ENCODE results near the gene NR2C2. TPM values are rescaled to one million over a fixed set of nuclear protein-coding genes. Genes with fewer than 3 reads are reported as not detected.
A peak's percentile ranks its signal among the peaks of the same experiment; 100 is the strongest.

NR2C2 gene
- total RNA-seq, 1 donor from 2014 or later = 55.0 TPM

- Mint-ChIP-seq H3K9me3 (no peaks in the 10 kb centered on the region), H3K4me3 (no peak overlapping the region), H3K36me3 (ENCODE audit: low read depth) (peaks cover 87% of the 10 kb centered on the region), H3K27me3 (no peaks in the 10 kb centered on the region), H3K27ac (no peak overlapping the region), H3K4me1 (no peaks in the 10 kb centered on the region)
- DNase-seq = no peak
- ATAC-seq (ENCODE audit: low read depth) = no peak
- intact Hi-C loops (cut with micrococcal nuclease) = no loop called here
- POLR2A ChIA-PET = interaction anchor here (0.6 kb wide), 1 partner anchor 1857 kb away, joined by 3 read pairs; no protein-coding TSS in a partner anchor
- CTCF ChIA-PET = no interaction called here
- TF ChIP-seq CTCF (IDR thresholded peaks at IDR 0.05) = no peak
Observed at GRCh38 chr3:15032650-15033049, 85.3 kb downstream of the NR2C2 start.

- intact Hi-C loops (cut with micrococcal nuclease) = no loop called here
- Mint-ChIP-seq H3K27ac (no peak overlapping the region), H3K4me1 (no peaks in the 10 kb centered on the region), H3K4me3 (no peak overlapping the region), H3K9me3 (no peaks in the 10 kb centered on the region), H3K36me3 (ENCODE audit: low read depth) (peaks cover 87% of the 10 kb centered on the region), H3K27me3 (no peaks in the 10 kb centered on the region)
- ATAC-seq (ENCODE audit: low read depth) (no peak), DNase-seq (no peak)
- ChIA-PET CTCF (no interaction called here), POLR2A (interaction anchor here (0.6 kb wide), 1 partner anchor 93 kb away, joined by 7 read pairs; no protein-coding TSS in a partner anchor)
- TF ChIP-seq CTCF (IDR thresholded peaks at IDR 0.05) = no peak
Observed at GRCh38 chr3:15033103-15033502, 85.7 kb downstream of the NR2C2 start.

- H3K36me3 Mint-ChIP-seq (ENCODE audit: low read depth) = peaks cover 88% of the 10 kb centered on the region
- no peak for DNase-seq
- H3K4me1 Mint-ChIP-seq = no peaks in the 10 kb centered on the region
- H3K9me3 Mint-ChIP-seq = no peaks in the 10 kb centered on the region
- no peaks in the 10 kb centered on the region for H3K27me3 Mint-ChIP-seq
- intact Hi-C loops (cut with micrococcal nuclease) = no loop called here
- CTCF ChIA-PET = no interaction called here
- no peak overlapping the region for H3K4me3 Mint-ChIP-seq
- POLR2A ChIA-PET = interaction anchor here (1.4 kb wide), 1 partner anchor 27 kb away, joined by 3 read pairs; the partner anchor contains the start of gene MRPS25
- no peak for TF ChIP-seq CTCF (IDR thresholded peaks at IDR 0.05)
- ATAC-seq (ENCODE audit: low read depth) = no peak
- H3K27ac Mint-ChIP-seq = no peak overlapping the region
Observed at GRCh38 chr3:15038306-15038705, 90.9 kb downstream of the NR2C2 start.

GRCh38 chr3:15040844-15041243, 93.5 kb downstream of the NR2C2 start:
- ChIA-PET POLR2A (no interaction called here), CTCF (no interaction called here)
- DNase-seq = no peak
- Mint-ChIP-seq H3K27me3 (no peaks in the 10 kb centered on the region), H3K9me3 (no peaks in the 10 kb centered on the region), H3K4me3 (no peak overlapping the region), H3K36me3 (ENCODE audit: low read depth) (peaks cover 94% of the 10 kb centered on the region), H3K27ac (peak overlapping the region; percentile 18), H3K4me1 (peaks cover 5% of the 10 kb centered on the region)
- TF ChIP-seq CTCF (IDR thresholded peaks at IDR 0.05) = no peak
- no peak for ATAC-seq (ENCODE audit: low read depth)
- intact Hi-C loops (cut with micrococcal nuclease) = no loop called here

- no peak overlapping the region for H3K27ac Mint-ChIP-seq
- no peak for TF ChIP-seq CTCF (IDR thresholded peaks at IDR 0.05)
- peaks cover 5% of the 10 kb centered on the region for H3K4me1 Mint-ChIP-seq
- DNase-seq = no peak
- H3K27me3 Mint-ChIP-seq = no peaks in the 10 kb centered on the region
- H3K4me3 Mint-ChIP-seq = no peak overlapping the region
- intact Hi-C loops (cut with micrococcal nuclease) = no loop called here
- H3K36me3 Mint-ChIP-seq (ENCODE audit: low read depth) = peaks cover 95% of the 10 kb centered on the region
- H3K9me3 Mint-ChIP-seq = no peaks in the 10 kb centered on the region
- CTCF ChIA-PET = no interaction called here
- ATAC-seq (ENCODE audit: low read depth) = no peak
- POLR2A ChIA-PET = no interaction called here
Observed at GRCh38 chr3:15041950-15042349, 94.6 kb downstream of the NR2C2 start.

All from activated B cell treated with CpG ODN at 0.5 μM for 24 hours (primary cell).